GM23338 (cell line): ENCODE results near the gene SYNE3. TPM values are rescaled to one million over a fixed set of nuclear protein-coding genes. Genes with fewer than 3 reads are reported as not detected.

ENCODE experiments used
- CREB1 ChIP-seq: fragments of 250-450 bp; sonication (Bioruptor Pico); IDR thresholded peaks from 2 replicates; pipeline ENCODE4 v1.5.0; 2020; ENCODE audit warnings: low read depth, mild to moderate bottlenecking, moderate library complexity
- EZH2 ChIP-seq: fragments of 200-600 bp; sonication (generic); IDR thresholded peaks from one replicate; pipeline ENCODE4 v1.8.0; 2017; ENCODE audit warnings: antibody characterized with exemption, mild to moderate bottlenecking, low read depth; ENCODE audit not compliant: unreplicated experiment
- EZH2phosphoT487 ChIP-seq: fragments of 200-600 bp; sonication (generic); IDR thresholded peaks from one replicate; pipeline ENCODE4 v1.8.1; 2018; ENCODE audit warnings: antibody characterized with exemption; ENCODE audit not compliant: unreplicated experiment
- POLR2AphosphoS5 ChIP-seq: IDR thresholded peaks from 2 replicates; pipeline ENCODE4 v1.6.1; 2016; ENCODE audit warnings: antibody characterized with exemption, low read depth
- ZNF114 ChIP-seq: fragments of 250-450 bp; sonication (Bioruptor Pico); IDR thresholded peaks from 2 replicates; pipeline ENCODE4 v1.5.0; 2020; ENCODE audit warnings: mild to moderate bottlenecking, moderate library complexity
- polyA plus RNA-seq: library from polyadenylated mRNA; unstranded; fragments of >200 nt; fragmentation: Nextera tagmentation; extraction: Ambion mirVana; gene quantifications from 2 replicates; pipeline ENCODE4 v1.2.1, GENCODE V29; 2016
- total RNA-seq: library from RNA; depleted of rRNA; stranded (reverse); fragments of >200 nt; shearing (Covaris generic); gene quantifications from 2 replicates; pipeline ENCODE4 v1.2.3, GENCODE V29; 2014
- TF ChIP-seq, protein P1 (sequence below): fragments of 250-450 bp; sonication (Bioruptor Pico); IDR thresholded peaks from 2 replicates; pipeline ENCODE4 v1.5.0; 2020; ENCODE audit warnings: mild to moderate bottlenecking, moderate library complexity
- TF ChIP-seq, protein P2 (sequence below): IDR thresholded peaks from 2 replicates; pipeline ENCODE4 v1.6.1; 2016; ENCODE audit warnings: antibody characterized with exemption
- TF ChIP-seq, protein P3 (sequence below): IDR thresholded peaks from one replicate; pipeline ENCODE4 v1.6.1; 2018; ENCODE audit warnings: antibody characterized with exemption; ENCODE audit not compliant: unreplicated experiment

The SYNE3 gene
- total and polyA plus RNA-seq, 2 experiments from 2014 or later = 0.02 to 0.03 TPM

DNA sequence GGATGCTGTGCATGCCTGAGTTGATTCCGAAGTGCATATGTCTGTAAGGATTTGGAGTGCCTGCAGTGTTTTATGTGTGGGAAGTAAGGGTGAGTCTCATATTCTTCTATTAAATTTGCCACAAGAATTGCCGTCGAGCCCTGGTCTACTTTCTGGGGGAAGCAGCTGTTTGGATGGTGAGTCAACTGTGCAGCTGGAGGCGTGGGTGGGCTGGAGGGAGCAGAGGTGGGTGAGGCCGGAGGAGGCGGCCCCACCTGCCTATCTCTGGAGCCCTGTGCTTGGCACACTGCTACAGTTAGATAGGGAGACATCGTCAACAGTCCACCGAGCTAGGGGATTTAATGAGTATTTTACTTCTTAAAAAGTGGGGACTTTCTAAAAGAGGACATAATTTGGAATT, 28.1 kb upstream of the SYNE3 start (continued):
- TF ChIP-seq, protein P1, sequence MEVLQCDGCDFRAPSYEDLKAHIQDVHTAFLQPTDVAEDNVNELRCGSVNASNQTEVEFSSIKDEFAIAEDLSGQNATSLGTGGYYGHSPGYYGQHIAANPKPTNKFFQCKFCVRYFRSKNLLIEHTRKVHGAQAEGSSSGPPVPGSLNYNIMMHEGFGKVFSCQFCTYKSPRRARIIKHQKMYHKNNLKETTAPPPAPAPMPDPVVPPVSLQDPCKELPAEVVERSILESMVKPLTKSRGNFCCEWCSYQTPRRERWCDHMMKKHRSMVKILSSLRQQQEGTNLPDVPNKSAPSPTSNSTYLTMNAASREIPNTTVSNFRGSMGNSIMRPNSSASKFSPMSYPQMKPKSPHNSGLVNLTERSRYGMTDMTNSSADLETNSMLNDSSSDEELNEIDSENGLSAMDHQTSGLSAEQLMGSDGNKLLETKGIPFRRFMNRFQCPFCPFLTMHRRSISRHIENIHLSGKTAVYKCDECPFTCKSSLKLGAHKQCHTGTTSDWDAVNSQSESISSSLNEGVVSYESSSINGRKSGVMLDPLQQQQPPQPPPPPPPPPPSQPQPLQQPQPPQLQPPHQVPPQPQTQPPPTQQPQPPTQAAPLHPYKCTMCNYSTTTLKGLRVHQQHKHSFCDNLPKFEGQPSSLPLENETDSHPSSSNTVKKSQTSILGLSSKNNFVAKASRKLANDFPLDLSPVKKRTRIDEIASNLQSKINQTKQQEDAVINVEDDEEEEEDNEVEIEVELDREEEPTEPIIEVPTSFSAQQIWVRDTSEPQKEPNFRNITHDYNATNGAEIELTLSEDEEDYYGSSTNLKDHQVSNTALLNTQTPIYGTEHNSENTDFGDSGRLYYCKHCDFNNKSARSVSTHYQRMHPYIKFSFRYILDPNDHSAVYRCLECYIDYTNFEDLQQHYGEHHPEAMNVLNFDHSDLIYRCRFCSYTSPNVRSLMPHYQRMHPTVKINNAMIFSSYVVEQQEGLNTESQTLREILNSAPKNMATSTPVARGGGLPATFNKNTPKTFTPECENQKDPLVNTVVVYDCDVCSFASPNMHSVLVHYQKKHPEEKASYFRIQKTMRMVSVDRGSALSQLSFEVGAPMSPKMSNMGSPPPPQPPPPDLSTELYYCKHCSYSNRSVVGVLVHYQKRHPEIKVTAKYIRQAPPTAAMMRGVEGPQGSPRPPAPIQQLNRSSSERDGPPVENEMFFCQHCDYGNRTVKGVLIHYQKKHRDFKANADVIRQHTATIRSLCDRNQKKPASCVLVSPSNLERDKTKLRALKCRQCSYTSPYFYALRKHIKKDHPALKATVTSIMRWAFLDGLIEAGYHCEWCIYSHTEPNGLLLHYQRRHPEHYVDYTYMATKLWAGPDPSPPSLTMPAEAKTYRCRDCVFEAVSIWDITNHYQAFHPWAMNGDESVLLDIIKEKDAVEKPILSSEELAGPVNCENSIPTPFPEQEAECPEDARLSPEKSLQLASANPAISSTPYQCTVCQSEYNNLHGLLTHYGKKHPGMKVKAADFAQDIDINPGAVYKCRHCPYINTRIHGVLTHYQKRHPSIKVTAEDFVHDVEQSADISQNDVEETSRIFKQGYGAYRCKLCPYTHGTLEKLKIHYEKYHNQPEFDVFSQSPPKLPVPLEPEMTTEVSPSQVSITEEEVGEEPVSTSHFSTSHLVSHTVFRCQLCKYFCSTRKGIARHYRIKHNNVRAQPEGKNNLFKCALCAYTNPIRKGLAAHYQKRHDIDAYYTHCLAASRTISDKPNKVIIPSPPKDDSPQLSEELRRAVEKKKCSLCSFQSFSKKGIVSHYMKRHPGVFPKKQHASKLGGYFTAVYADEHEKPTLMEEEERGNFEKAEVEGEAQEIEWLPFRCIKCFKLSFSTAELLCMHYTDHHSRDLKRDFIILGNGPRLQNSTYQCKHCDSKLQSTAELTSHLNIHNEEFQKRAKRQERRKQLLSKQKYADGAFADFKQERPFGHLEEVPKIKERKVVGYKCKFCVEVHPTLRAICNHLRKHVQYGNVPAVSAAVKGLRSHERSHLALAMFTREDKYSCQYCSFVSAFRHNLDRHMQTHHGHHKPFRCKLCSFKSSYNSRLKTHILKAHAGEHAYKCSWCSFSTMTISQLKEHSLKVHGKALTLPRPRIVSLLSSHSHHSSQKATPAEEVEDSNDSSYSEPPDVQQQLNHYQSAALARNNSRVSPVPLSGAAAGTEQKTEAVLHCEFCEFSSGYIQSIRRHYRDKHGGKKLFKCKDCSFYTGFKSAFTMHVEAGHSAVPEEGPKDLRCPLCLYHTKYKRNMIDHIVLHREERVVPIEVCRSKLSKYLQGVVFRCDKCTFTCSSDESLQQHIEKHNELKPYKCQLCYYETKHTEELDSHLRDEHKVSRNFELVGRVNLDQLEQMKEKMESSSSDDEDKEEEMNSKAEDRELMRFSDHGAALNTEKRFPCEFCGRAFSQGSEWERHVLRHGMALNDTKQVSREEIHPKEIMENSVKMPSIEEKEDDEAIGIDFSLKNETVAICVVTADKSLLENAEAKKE = no peak
- TF ChIP-seq, protein P2, sequence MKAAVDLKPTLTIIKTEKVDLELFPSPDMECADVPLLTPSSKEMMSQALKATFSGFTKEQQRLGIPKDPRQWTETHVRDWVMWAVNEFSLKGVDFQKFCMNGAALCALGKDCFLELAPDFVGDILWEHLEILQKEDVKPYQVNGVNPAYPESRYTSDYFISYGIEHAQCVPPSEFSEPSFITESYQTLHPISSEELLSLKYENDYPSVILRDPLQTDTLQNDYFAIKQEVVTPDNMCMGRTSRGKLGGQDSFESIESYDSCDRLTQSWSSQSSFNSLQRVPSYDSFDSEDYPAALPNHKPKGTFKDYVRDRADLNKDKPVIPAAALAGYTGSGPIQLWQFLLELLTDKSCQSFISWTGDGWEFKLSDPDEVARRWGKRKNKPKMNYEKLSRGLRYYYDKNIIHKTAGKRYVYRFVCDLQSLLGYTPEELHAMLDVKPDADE = no peak
- TF ChIP-seq, protein P3, sequence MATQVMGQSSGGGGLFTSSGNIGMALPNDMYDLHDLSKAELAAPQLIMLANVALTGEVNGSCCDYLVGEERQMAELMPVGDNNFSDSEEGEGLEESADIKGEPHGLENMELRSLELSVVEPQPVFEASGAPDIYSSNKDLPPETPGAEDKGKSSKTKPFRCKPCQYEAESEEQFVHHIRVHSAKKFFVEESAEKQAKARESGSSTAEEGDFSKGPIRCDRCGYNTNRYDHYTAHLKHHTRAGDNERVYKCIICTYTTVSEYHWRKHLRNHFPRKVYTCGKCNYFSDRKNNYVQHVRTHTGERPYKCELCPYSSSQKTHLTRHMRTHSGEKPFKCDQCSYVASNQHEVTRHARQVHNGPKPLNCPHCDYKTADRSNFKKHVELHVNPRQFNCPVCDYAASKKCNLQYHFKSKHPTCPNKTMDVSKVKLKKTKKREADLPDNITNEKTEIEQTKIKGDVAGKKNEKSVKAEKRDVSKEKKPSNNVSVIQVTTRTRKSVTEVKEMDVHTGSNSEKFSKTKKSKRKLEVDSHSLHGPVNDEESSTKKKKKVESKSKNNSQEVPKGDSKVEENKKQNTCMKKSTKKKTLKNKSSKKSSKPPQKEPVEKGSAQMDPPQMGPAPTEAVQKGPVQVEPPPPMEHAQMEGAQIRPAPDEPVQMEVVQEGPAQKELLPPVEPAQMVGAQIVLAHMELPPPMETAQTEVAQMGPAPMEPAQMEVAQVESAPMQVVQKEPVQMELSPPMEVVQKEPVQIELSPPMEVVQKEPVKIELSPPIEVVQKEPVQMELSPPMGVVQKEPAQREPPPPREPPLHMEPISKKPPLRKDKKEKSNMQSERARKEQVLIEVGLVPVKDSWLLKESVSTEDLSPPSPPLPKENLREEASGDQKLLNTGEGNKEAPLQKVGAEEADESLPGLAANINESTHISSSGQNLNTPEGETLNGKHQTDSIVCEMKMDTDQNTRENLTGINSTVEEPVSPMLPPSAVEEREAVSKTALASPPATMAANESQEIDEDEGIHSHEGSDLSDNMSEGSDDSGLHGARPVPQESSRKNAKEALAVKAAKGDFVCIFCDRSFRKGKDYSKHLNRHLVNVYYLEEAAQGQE = no peak
- TF ChIP-seq EZH2 (no peak), EZH2phosphoT487 (no peak), POLR2AphosphoS5 (no peak), CREB1 (no peak), ZNF114 (CRISPR knock-in tag) (no peak)
